ENCODE data around the gene SERINC3. TPM values are rescaled to one million over a fixed set of nuclear protein-coding genes. Genes with fewer than 3 reads are reported as not detected.

SERINC3 gene
- total and polyA plus RNA-seq, 10 of the 15 experiments (the other 5 are each of a cell fraction or from before 2014, with no cell fraction given): 24.5 to 96.8 (median 38.8) TPM

DNA sequence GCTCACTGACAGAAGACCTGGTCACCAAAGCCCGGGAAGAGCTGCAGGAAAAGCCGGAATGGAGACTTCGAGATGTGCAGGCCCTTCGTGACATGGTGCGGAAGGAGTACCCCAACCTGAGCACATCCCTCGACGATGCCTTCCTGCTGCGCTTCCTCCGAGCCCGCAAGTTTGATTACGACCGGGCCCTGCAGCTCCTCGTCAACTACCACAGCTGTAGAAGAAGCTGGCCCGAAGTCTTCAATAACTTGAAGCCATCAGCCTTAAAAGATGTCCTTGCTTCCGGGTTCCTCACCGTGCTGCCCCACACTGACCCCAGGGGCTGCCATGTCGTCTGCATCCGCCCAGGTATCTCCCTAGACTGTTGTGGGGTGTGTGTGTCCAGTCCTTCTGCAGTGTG lies 41.8 kb downstream of the SERINC3 start:
- WGBS (ENCODE audit: insufficient coverage, insufficient replicate concordance, low lambda C conversion rate, missing lambda C conversion rate): 97% methylated on average over 18 of the region's 18 CpGs
- Histone ChIP-seq H3K36me3 (ENCODE audit: control insufficient read depth in 2 of 2, insufficient read depth in 2 of 2, low read length in 1 of 2) (peaks cover 0 to 8% of the 10 kb centered on the region in 2 experiments; a peak in 3 of 4 replicates), H3K9me3 (replicated peaks; ENCODE audit: control insufficient read depth, insufficient read depth, low read length) (no peaks in the 10 kb centered on the region), H3K4me2 (ENCODE audit: control insufficient read depth, insufficient read depth) (no peak overlapping the region), H3K79me2 (ENCODE audit: control insufficient read depth, insufficient read depth, low read length) (peaks cover 15% of the 10 kb centered on the region), H3K9ac (ENCODE audit: control insufficient read depth, insufficient read depth, low read length) (no peak overlapping the region), H3K27me3 (replicated peaks in 1 of 2; ENCODE audit: control insufficient read depth in 2 of 2, insufficient read depth in 2 of 2, low read length in 1 of 2) (no peaks in the 10 kb centered on the region), H3K4me1 (ENCODE audit: control insufficient read depth, insufficient read depth, low read length) (no peaks in the 10 kb centered on the region; the same call in 1 of the 2 replicates), H3K27ac (ENCODE audit: control insufficient read depth, insufficient read depth) (no peak overlapping the region), H4K20me1 (ENCODE audit: control insufficient read depth, insufficient read depth) (no peaks in the 10 kb centered on the region), H3K4me3 (no peak overlapping the region), H2AFZ (ENCODE audit: control insufficient read depth, low read depth, low read length) (no peak overlapping the region)
- ATAC-seq: no peak
- no peak for TF ChIP-seq ZNF274 (IDR thresholded peaks at IDR 0.05; ENCODE audit: insufficient read depth, insufficient read length)
- TF ChIP-seq, protein P1, sequence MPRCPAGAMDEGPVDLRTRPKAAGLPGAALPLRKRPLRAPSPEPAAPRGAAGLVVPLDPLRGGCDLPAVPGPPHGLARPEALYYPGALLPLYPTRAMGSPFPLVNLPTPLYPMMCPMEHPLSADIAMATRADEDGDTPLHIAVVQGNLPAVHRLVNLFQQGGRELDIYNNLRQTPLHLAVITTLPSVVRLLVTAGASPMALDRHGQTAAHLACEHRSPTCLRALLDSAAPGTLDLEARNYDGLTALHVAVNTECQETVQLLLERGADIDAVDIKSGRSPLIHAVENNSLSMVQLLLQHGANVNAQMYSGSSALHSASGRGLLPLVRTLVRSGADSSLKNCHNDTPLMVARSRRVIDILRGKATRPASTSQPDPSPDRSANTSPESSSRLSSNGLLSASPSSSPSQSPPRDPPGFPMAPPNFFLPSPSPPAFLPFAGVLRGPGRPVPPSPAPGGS (IDR thresholded peaks at IDR 0.05; ENCODE audit: borderline replicate concordance, insufficient read depth, low read depth, low read length, poor library complexity, severe bottlenecking): no peak
- no peak for TF ChIP-seq CREM (IDR thresholded peaks at IDR 0.05; ENCODE audit: low read depth)
- TF ChIP-seq SREBF2 (IDR thresholded peaks at IDR 0.05; ENCODE audit: low read length): no peak
- no peak for TF ChIP-seq MYB (IDR thresholded peaks at IDR 0.05; ENCODE audit: borderline replicate concordance, low read depth, low read length)
- TF ChIP-seq ASH2L (IDR thresholded peaks at IDR 0.05; ENCODE audit: borderline replicate concordance, low read depth): no peak
- TF ChIP-seq ZNF592 (IDR thresholded peaks at IDR 0.05): no peak
- TF ChIP-seq PKNOX1 (IDR thresholded peaks at IDR 0.05): no peak
- TF ChIP-seq HDGF (IDR thresholded peaks at IDR 0.05): no peak
- TF ChIP-seq, protein P2, sequence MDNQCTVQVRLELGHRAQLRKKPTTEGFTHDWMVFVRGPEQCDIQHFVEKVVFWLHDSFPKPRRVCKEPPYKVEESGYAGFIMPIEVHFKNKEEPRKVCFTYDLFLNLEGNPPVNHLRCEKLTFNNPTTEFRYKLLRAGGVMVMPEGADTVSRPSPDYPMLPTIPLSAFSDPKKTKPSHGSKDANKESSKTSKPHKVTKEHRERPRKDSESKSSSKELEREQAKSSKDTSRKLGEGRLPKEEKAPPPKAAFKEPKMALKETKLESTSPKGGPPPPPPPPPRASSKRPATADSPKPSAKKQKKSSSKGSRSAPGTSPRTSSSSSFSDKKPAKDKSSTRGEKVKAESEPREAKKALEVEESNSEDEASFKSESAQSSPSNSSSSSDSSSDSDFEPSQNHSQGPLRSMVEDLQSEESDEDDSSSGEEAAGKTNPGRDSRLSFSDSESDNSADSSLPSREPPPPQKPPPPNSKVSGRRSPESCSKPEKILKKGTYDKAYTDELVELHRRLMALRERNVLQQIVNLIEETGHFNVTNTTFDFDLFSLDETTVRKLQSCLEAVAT (IDR thresholded peaks at IDR 0.05): no peak
- no peak for TF ChIP-seq EP300 (IDR thresholded peaks at IDR 0.05; ENCODE audit: borderline replicate concordance in 1 of 2, control insufficient read depth in 1 of 2, low read depth in 2 of 2, low read length in 2 of 2)
- TF ChIP-seq POU2F2 (IDR thresholded peaks at IDR 0.05; ENCODE audit: borderline replicate concordance, low read depth, low read length): no peak
- TF ChIP-seq RB1 (IDR thresholded peaks at IDR 0.05; ENCODE audit: borderline replicate concordance): no peak
- TF ChIP-seq STAT1 (conservative IDR thresholded peaks at IDR 0.05): no peak
- TF ChIP-seq MTA3 (IDR thresholded peaks at IDR 0.05; ENCODE audit: borderline replicate concordance, low read length): no peak
- no peak for TF ChIP-seq ATF3 (IDR thresholded peaks at IDR 0.05; ENCODE audit: borderline replicate concordance, extremely low read depth, low read depth, low read length)
- DNase-seq (ENCODE audit: low read depth, low spot score): no peak
- FAIRE-seq: no peak
- ChIA-PET CTCF (interaction anchor here (0.7 to 1.5 kb wide), 3 partner anchors 11 to 263 kb away, joined by 3 to 4 read pairs (median 4); no protein-coding TSS in a partner anchor), RAD21 (ENCODE audit: unreplicated experiment) (no interaction called here), SMC1A (ENCODE audit: uncharacterized antibody, unreplicated experiment) (no interaction called here), POLR2A (interaction anchor here (0.6 to 1.3 kb wide), 2 partner anchors 26 to 193 kb away, joined by 3 read pairs; no protein-coding TSS in a partner anchor)
- in situ Hi-C loops (cut with MboI): no loop called here
- intact Hi-C loops (cut with micrococcal nuclease; ENCODE audit: unreplicated experiment): no loop called here
- BruUV-seq (replicated peaks): no TSS peak
